NOMO-1 treated with DMSO at 0.1 percent for 48 hours (cell line): ENCODE results near the gene MAGIX.

Source experiments
- DNase-seq: peaks from one replicate; lab custom pipeline; 2025; ENCODE audit not compliant: unreplicated experiment; lab: John Stamatoyannopoulos, UW

The MAGIX gene

GRCh38 chrX:49204709-49205108 lies 42.2 kb downstream of the MAGIX start:
- no peak for DNase-seq

- no peak for DNase-seq
Measured at GRCh38 chrX:49205443-49205842, 42.9 kb downstream of the MAGIX start.

GRCh38 chrX:49206543-49206942 lies 44.0 kb downstream of the MAGIX start:
- DNase-seq = no peak

GRCh38 chrX:49208399-49208798 lies 45.8 kb downstream of the MAGIX start:
- DNase-seq = no peak

GRCh38 chrX:49209434-49210251 lies 47.1 kb downstream of the MAGIX start:
- no peak for DNase-seq

- DNase-seq = no peak
Measured at GRCh38 chrX:49210406-49210805, 47.8 kb downstream of the MAGIX start.

DNA sequence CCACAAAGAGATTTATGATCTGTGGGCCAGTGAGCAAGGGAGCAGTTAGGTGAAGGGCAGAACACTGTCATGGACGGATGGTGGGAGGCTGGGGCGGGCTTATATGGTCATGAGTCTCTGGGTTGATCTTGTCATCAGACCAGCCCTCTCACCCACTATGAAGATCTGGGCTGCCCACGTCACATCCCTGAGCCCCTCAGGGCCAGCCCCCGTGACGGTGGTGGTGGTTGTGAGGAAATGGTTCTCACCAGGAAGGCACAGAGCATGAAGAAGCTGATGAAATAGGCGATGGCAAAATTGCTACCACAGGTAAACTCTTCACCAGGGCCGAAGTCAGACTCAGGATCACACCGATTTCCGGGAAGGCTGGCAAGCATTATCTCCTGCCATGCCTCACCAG lies 48.5 kb downstream of the MAGIX start:
- no peak for DNase-seq

DNA sequence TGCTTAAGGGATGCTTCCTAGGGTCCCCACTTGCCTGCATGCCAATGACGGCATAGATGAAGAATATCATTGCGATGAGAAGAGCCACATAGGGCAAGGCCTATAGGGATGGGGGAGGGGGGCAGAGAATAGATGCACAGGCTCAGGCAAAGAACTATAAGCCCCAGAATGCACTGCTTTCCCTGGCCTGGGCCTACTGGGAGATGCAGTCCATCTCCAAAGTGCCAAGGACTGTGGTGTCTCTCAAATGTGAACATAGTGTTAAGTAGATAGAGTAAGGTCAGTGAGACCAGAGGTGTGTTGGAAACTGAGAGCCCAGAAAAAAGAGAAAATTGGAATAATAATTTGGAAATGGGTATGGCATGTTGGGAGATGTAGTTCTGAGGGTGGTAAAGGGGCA lies 49.7 kb downstream of the MAGIX start:
- DNase-seq = no peak

DNA sequence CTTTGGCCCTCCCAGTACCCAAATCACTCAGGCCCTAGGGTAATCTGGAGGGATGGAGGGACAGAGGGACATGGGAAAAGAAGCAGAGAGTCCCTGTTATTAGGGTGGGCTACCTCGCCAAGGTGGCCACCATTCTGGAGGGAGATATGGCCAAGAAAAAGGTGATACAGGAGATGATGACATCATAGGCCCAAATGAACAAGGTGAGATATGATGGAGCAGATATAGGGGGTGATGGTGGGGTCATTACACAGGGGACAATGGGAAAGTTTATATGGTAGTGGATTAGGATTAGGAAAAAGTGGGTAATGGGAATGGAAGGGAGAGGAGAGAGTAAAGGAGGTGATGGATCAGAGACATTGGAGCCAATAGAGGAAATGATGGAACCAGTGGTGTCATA lies 50.3 kb downstream of the MAGIX start:
- DNase-seq = no peak

DNA sequence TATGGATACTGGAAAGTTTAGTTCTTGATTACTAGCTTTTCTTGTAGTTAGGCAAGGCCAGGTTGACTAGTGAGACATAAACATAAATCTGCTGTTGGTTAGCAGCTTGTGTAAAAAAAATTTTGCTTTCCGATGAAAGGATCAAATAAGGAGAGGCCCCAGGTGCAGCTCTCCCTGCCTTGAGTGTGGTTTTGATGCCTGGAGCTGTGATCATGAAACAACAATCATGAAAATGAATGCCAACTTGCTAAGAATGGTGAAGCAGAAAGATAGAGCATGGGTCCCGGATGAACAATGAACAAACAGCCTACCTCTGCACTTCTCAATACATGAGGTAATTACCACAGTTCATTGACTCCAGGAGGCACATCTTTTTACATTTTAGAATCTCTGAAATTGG lies 51.9 kb downstream of the MAGIX start:
- DNase-seq = no peak

DNA sequence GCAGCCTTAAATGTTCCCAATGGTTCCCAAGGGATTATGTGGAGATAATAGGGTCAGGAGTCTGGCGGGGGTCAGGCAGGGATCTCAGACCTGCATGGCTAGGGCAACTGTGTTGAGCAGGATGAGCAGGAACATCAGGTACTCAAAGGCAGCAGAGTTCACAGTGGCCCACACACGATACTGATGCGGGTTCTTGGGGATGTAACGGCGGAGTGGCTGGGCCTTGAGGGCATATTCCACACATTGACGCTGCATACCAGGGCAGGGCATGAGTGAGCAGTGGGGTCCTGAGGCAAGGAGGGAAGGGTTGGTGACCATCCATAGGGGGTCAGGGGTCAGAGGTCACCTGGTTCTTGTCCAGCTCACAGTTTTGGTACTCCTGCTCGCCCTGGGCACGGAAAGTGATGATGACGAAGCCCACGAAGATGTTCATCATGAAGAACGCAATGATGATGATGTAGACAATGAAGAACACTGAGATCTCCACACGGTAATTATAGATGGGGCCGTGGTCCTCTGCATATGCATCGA lies 52.5 kb downstream of the MAGIX start:
- DNase-seq = no peak
